Ectodermal cell (in vitro differentiated cells): ENCODE measurements around the gene DIAPH2.
"Not testable (repeated sequence)": the region's sequence is repeated elsewhere in the genome, so short reads cannot be mapped to it uniquely, and the experiment has no call there.

Experiments used
- H3K27ac ChIP-seq: 2 replicates; pipeline ENCODE4 v1.7.0; 2013; ENCODE audit warnings: mild to moderate bottlenecking, low read depth, low read length; ENCODE audit not compliant: insufficient read depth, poor library complexity, severe bottlenecking
- H3K27me3 ChIP-seq: 2 replicates; pipeline ENCODE4 v1.7.0; 2013; ENCODE audit warnings: mild to moderate bottlenecking, low read length; ENCODE audit not compliant: insufficient read depth, control insufficient read depth, poor library complexity, severe bottlenecking
- H3K36me3 ChIP-seq: one replicate; pipeline ENCODE4 v1.7.0; 2013; ENCODE audit warnings: low read length; ENCODE audit not compliant: control insufficient read depth, insufficient read depth
- H3K4me1 ChIP-seq: one replicate; pipeline ENCODE4 v1.7.0; 2013; ENCODE audit warnings: low read length; ENCODE audit not compliant: control insufficient read depth, insufficient read depth
- H3K4me3 ChIP-seq: 2 replicates; pipeline ENCODE4 v1.7.0; 2013; ENCODE audit warnings: low read depth, low read length, control low read depth; ENCODE audit not compliant: insufficient read depth
- H3K9me3 ChIP-seq: 2 replicates; pipeline ENCODE4 v1.7.0; 2013; ENCODE audit warnings: mild to moderate bottlenecking, low read length, moderate library complexity; ENCODE audit not compliant: control insufficient read depth
- WGBS, 2 experiments: methylation state at CpG; one replicate each; pipeline ENCODE4 v1.1.7; 2013; ENCODE audit warnings: missing lambda C conversion rate in 2 of 2; 5-methylcytosine and 5-hydroxymethylcytosine counted together

Gene DIAPH2

DNA sequence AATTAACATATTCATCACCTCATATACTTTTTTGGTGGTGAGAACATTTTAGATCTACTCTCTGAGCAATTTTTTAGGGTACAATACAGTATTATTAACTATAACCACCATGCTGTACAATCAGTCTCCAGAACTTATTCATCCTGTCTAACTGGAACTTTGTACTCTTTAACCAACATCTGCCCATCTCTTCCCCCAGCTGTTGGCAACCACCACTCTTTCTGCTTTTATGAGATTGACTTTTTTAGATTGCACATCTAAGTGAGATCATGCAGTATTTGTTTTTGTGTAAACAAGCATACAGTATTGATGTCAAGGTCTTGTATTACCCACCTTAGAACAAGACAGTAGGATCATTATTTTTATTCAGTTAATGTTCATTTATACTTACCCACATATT is 715.9 kb downstream of the DIAPH2 start:
- no peaks in the 10 kb centered on the region for H3K9me3 ChIP-seq
- no peaks in the 10 kb centered on the region for H3K36me3 ChIP-seq
- no peaks in the 10 kb centered on the region for H3K27me3 ChIP-seq
- H3K4me3 ChIP-seq: no peak overlapping the region
- H3K4me1 ChIP-seq: no peaks in the 10 kb centered on the region
- H3K27ac ChIP-seq: no peak overlapping the region

GRCh38 chrX:97401154-97401553 is 716.5 kb downstream of the DIAPH2 start:
- Histone ChIP-seq H3K9me3 (no peaks in the 10 kb centered on the region), H3K36me3 (no peaks in the 10 kb centered on the region), H3K4me3 (no peak overlapping the region), H3K27me3 (no peaks in the 10 kb centered on the region), H3K27ac (no peak overlapping the region), H3K4me1 (no peaks in the 10 kb centered on the region)
- WGBS, 2 experiments: 67 to 76% methylated on average over 2 of the region's 2 CpGs

DNA sequence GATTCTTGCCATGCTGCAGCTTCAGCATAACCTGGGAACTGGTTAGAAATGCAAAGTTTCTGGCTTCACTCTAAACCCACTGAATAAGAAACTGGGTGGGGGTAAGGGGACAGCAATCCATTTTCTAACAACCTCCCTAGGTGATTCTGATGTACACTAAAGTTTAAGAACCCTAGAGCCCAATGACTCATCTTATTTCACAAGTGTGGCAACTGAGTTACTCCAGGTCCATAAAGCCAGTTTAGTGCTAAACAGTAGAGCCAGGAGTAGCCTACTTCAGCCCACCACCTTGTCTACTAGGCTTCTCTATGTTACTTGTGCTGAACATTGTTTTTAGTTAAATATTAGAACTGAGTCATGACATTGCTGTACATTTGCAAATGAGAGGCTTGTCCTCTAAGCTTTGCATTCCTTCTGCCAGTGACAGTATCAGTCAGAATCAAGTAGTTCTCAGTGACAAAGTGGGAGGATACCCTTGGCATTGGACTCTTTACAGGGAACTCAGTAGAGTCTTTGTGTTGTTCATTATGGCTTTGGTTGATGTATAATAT is 717.0 kb downstream of the DIAPH2 start:
- Histone ChIP-seq H3K36me3 (no peaks in the 10 kb centered on the region), H3K4me3 (no peak overlapping the region), H3K27me3 (no peaks in the 10 kb centered on the region), H3K9me3 (no peaks in the 10 kb centered on the region), H3K27ac (no peak overlapping the region), H3K4me1 (no peaks in the 10 kb centered on the region)

- Histone ChIP-seq H3K4me3 (no peak overlapping the region), H3K36me3 (no peaks in the 10 kb centered on the region), H3K9me3 (no peaks in the 10 kb centered on the region), H3K27me3 (no peaks in the 10 kb centered on the region), H3K27ac (no peak overlapping the region), H3K4me1 (no peaks in the 10 kb centered on the region)
Measured at GRCh38 chrX:97402333-97402732, 717.7 kb downstream of the DIAPH2 start.

GRCh38 chrX:97402903-97403302 is 718.3 kb downstream of the DIAPH2 start:
- no peak overlapping the region for H3K27ac ChIP-seq
- no peaks in the 10 kb centered on the region for H3K4me1 ChIP-seq
- no peaks in the 10 kb centered on the region for H3K36me3 ChIP-seq
- H3K27me3 ChIP-seq: no peaks in the 10 kb centered on the region
- no peak overlapping the region for H3K4me3 ChIP-seq
- no peaks in the 10 kb centered on the region for H3K9me3 ChIP-seq

DNA sequence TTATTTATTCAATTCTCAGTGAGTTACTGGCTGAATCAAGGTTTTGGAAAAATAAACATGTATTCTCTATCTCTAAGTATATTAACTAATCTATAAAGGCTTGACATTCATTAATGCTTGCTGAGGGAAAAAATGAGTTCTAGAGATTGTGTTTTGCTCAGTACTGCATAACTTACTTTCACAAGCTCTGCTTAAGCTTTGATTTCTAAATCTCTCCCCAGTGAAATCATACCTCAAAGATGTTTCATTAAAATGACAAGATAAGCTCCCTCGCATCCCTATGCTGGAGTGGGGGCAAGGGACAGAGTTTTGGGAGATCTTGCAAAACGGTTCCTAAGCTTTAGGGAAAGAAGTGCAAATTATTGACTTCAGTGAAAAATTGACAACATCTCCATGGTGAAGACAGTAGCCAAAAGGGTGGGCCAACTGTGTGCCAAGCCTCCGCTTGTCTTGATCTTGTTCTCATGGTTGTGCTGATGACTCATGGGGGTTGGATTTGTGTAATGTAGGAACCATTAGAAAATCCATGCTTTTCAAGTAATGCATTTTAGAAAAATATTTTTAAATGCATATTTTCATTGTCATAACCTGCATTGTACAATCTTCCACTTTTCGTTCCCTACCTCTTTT is 720.5 kb downstream of the DIAPH2 start:
- no peaks in the 10 kb centered on the region for H3K9me3 ChIP-seq
- 90 to 94% methylated on average over 3 of the region's 4 CpGs for WGBS, 2 experiments
- no peaks in the 10 kb centered on the region for H3K27me3 ChIP-seq
- H3K27ac ChIP-seq: no peak overlapping the region
- H3K4me3 ChIP-seq: no peak overlapping the region
- no peaks in the 10 kb centered on the region for H3K36me3 ChIP-seq
- H3K4me1 ChIP-seq: no peaks in the 10 kb centered on the region

GRCh38 chrX:97409632-97410415 is 725.2 kb downstream of the DIAPH2 start:
- not testable (repeated sequence) for H3K36me3 ChIP-seq, H3K27ac ChIP-seq, H3K4me1 ChIP-seq, H3K27me3 ChIP-seq, H3K9me3 ChIP-seq, H3K4me3 ChIP-seq
- WGBS, 2 experiments: 94 to 95% methylated on average over 13 of the region's 13 CpGs

GRCh38 chrX:97416461-97416860 is 731.8 kb downstream of the DIAPH2 start:
- 89 to 100% methylated on average over 1 of the region's 1 CpG for WGBS, 2 experiments
- Histone ChIP-seq H3K36me3 (no peaks in the 10 kb centered on the region), H3K27ac (no peak overlapping the region)

DNA sequence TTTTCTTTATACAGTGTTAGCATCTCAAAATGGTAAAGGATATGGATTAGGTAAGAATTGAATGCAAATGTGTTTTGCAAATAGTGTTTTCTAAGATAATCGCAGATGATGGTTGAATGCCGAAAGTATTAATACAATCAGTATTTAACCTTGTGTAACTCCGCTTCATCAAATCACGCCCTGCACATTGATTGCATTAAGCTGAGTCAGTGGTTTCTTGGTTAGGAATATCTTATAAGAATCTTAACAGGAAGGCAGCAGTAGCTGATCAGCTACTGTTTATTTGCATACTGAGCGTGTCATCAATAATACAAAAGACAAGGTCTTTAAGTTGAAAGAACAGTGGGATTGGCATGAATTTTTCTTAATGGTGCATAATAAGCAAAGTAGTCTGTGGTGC is 744.5 kb downstream of the DIAPH2 start:
- no peaks in the 10 kb centered on the region for H3K27me3 ChIP-seq
- no peaks in the 10 kb centered on the region for H3K4me1 ChIP-seq
- 100% methylated on average over 2 to 5 of the region's 5 CpGs for WGBS, 2 experiments
- no peaks in the 10 kb centered on the region for H3K9me3 ChIP-seq
- no peaks in the 10 kb centered on the region for H3K36me3 ChIP-seq
- no peak overlapping the region for H3K4me3 ChIP-seq
- H3K27ac ChIP-seq: no peak overlapping the region

More at GRCh38 chrX:97416461-97416860, 731.8 kb downstream of the DIAPH2 start:
- no peak overlapping the region for H3K4me3 ChIP-seq
- no peaks in the 10 kb centered on the region for H3K4me1 ChIP-seq
- no peaks in the 10 kb centered on the region for H3K9me3 ChIP-seq
- no peaks in the 10 kb centered on the region for H3K27me3 ChIP-seq

DNA sequence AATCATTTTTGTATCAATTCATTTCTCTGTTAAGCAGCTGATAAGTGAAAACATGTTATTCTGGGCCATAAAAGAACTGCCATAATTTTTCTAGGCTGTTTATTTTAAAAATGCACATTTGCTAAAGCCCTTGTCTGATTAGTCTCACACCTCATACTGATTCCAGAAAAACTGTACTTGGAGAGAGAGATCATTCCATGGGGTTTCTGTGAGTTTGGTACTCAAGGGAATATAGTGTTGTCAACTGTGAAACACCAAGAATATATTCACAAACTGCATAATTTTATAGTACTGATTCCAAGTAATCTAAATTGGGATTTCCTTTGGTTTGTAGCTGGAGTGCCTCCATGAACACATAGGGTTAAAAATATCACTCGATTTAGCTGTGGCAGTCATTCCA is 746.6 kb downstream of the DIAPH2 start:
- Histone ChIP-seq H3K36me3 (no peaks in the 10 kb centered on the region), H3K9me3 (no peaks in the 10 kb centered on the region), H3K4me3 (no peak overlapping the region), H3K4me1 (no peaks in the 10 kb centered on the region), H3K27me3 (no peaks in the 10 kb centered on the region), H3K27ac (no peak overlapping the region)
- 87 to 100% methylated on average over 1 of the region's 1 CpG for WGBS, 2 experiments
